GM21529 (cell line): Measurements from ENCODE around the gene GNAQ.

Experiments used
- ATAC-seq: cut with Tn5 transposase; IDR thresholded peaks from one replicate; pipeline ENCODE4 v1.9.1; 2021; ENCODE audit not compliant: unreplicated experiment

Gene GNAQ

DNA sequence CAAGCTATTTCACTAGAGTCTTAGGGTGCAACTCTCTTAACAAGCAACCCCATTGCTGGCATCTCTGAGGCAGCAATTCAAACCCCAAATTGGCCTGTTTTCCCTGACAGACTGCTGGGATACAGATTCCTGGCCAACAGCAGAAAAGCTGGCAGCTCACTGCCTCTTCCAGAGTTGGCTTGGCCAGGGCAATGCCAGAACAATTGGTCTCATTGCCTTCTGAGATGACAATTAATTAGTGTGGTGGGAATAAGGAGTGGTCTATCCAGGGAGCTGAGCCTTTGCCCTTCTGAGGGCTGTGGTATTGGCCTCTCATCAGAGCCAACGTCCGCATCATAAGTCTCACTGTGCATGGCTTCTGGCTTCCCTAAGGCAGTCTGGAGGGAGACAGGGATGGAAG is 183.2 kb downstream of the GNAQ start:
- ATAC-seq: no peak

DNA sequence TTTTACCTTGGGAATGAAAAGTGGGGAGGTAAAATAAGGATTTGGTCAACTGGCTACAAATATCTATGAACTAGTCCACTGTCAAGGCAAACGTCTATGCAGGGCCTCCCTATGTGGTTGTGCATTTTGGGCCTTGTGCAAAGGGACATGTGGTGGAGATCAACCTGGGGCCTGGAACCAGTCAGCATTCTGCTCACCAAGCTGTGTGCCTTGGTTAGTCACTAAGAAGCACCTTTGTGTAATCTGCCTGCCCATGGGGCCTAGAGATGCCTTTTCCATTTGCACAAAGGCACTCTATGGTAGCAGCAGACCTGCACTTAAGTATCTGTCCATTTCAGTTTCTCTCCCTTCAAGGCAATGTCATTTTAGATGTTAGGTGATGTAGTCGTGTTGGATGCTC is 184.0 kb downstream of the GNAQ start:
- no peak for ATAC-seq

DNA sequence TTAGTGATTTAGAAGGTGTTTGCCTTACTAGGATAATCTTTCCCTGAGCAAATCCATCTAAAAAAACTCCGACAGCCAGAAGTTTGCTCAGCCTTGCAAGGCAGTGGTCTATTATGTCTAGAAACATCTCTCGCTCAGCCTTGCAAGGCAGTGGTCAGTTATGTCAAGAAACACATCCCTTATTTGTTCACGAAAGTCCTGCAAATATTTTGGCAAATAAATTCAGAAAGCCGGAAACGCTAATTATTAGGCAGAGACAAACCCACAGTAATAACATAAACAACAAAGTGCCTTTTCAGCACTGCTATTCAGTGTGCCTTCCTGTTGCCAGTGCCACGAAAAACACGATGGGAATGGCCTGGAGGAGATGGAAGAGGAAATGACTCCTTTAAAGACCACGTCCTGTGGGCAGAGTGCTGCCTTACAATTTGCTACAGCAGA is 184.5 kb downstream of the GNAQ start:
- no peak for ATAC-seq

DNA sequence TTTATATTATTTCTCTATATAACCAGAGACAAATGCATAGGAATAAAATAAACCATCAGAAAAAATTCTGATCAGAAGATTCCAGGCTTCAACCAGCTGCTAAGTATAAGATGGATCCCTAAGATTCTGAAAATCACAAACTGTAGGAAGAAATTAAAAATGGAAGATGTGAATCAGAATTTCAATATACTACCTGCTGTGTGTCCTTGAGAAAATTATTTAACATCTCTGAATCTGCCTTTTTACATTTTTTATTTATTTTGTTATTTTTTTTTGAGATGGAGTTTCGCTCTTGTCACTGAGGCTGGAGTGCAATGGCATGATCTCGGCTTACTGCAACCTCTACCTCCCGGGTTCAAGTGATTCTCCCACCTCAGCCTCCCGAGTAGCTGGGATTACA is 187.2 kb downstream of the GNAQ start:
- ATAC-seq: no peak

DNA sequence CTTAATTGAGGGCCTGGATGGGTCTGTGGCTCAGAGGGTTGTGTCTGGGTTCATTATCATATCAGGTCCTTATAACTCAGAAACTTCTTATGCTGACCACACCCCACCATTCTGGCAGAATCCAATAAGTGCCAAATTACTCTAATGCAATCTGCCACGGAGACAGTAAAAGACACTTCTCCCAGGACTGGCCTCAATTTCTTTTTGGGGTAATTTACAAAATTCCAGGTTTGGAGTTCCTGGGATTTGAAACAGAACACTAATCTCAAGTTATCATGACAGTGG is 187.8 kb downstream of the GNAQ start:
- no peak for ATAC-seq

DNA sequence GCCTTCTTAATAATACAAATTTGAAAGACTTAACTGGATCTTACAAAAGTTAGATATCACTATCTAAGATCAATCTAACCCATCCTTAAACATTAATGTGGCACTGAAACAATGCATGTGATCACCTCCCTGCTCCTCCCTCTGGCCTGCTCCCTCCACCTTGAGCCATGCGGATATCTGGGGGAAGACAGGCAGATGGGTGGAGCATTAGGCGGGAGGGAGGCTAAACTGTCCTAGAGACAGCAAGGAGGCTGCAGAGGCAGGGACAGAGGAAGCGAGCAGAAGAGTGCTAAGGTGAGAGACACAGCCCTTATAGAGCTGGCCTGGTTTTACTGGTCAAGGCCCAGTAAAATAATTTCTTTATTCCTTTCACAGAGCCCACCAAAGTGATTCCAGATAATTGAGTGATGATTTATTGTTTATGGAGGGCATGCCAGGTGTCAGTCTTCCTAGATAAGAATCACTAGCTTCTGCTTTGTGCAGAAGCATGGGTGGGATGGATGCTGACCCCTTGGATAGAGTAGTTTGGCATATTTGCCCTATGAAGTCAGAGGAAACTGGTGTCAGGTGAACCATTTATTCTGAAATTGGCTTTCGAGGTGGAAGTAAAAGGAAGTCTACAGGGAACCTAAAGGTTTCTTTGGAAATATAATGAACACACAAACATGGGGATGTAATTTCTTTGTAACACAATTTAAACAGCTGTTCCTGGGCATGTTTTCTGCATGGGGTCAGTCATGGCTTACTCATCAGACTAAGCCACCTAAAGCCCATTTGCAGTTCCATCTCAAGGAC is 188.3 kb downstream of the GNAQ start:
- no peak for ATAC-seq

DNA sequence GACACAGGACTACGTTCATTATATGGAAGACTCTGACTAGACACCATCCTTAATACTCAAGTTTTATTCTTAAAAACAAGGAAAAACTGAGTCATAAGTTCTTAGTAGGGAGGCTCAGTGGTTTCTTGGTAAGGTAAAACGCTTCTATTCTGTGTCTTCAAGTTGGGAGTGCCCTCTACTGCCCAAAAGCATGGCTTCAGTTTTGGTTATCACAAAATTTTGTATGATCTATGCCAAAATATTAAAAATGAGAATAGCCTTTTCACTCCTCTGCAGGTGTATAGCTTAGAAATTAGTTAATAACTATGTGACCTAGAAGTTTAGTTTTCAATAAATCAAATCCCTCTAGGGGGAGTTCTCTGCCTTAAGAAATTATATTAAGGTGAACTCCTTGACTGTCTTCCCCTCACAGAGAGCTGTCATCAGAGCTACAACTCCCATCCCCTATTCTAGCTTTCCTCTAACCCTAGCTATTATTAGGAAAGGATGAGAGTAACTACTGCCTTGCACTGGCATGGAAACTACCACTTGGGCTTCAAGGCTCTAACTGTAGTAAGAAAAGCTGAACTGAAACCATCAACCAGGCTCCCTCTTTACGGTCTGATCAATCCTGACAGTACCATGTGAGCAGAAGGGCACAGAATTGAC is 189.7 kb downstream of the GNAQ start:
- ATAC-seq: peak; percentile 80

DNA sequence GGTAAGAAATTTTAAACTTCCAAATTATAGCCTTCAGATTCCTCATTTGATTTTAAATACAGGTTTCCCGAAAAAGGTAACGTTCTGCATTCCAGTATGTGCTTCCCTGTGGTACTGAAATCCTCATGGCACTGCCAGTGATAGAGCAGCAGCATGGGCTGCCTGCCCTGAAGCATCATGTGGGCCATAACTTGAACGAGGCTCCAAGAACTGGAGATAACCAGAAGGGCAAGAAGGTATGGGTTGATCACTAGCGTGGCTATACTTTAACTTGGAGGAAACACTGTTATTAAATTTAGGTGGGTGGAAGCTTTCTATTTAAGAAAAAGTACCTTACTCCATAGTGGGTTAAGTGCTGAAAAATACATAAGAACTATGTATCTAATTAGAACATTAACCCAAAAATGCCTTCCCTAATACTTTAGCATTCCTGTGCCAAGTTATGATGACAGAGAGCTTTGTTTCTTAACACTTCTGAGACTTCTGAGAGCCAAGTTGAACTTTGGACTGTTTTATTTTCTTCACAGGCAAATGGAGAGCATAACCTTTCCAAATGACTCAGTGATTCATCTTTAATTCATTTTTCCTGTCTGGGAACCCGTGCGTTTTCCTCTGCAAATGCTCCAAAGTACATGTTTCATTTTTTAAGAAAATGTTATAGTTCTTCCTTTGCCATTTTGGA is 192.0 kb downstream of the GNAQ start:
- ATAC-seq: no peak

DNA sequence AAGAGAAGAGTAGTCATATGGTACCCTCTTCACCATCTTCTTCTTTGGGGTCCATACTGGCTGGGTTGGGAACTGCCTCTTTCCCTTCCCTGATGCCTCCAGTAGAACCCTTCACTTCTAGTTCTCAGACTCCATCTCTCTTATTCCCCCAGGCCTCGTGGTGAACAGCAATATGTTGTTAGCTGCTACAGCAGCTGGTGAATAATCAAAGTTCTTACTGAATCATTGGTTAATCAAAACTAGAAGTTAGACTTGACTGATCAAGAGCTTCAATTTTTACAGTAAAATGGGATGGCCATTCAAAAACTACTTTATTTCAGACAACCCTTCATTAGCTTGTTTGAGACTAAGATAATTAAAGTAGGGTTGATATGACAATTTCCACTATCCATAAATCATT is 192.6 kb downstream of the GNAQ start:
- no peak for ATAC-seq

DNA sequence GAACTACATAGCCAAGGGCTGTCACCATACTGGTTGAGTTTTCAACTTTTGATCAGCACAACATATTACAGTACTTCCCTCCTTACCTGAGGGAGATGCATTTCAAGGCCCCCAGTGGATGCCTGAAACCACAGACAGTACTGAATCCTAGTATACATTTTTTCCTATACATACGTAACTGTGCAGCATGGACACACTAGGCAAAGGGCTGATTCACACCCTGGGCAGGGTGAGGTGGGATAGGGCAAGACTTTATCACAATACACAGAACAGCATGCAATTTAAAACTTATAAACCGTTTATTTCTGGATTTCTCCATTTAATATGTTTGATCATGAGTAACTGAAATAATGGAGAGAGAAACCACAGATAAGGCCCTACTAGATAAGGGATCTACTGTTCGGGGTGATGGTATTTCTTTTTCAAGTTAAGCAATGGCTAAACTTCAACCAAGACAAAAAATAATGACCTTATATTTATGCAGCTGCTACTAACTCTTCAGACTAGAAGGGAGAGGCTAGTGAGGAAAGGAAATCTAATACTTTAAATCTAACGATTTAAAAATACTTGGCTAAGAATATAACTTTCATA is 196.6 kb downstream of the GNAQ start:
- ATAC-seq: no peak

DNA sequence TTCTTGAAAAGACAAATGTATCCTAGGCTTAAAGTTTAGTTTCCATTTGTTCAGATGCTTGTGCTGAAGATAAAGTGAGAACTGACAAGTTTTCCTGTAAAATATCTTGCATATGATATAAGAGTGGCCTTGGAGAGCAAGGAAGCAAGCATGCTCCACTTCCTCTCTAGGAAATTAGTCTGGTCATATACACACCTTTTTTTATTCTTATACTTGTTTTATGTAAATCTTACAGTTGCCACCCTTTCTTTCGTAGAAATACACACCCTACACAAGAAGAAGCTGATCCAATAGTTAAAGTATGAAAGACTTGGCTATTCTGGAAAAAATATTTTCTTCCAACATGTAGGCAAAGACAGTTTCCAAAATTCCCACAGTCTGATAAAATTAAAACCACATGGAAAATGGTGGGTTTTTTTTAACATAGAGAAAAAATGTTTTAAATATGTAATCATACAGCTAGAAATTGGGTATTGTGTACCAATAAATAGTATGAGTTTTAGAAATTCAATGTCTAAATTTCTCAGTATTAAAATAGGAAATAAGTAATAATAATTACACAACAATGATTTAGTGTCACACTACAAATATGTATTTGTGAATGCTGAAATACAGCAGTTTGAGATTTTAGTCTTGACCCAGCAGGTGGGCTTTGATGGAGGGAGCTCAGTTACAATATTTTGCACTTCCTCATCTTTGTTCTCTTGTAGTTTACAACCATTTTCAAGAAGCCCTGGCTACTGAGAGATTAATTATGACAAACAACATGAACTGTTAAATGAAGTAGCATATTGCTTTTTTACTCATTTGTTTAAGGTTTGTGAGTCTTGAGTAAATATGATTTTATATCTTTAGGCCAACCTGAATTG is 197.8 kb downstream of the GNAQ start:
- no peak for ATAC-seq

DNA sequence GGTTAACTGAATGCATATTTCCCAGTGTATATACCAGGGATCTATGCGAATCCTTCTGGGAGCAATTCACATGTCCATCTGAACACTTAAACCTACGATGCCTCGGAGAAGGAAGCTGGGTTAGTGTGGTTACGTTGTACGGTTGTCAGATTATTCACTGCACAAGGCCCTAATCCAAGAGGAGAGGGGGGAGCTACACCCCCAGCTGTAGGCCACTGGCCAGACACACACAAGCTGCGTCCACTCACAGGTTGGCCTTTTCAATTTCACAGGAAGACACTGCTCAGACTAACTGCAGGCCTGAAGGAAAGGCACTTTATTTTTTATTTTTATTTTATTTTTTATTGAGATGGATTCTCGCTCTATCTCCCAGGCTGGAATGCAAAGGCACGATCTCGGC is 199.0 kb downstream of the GNAQ start:
- ATAC-seq: no peak

DNA sequence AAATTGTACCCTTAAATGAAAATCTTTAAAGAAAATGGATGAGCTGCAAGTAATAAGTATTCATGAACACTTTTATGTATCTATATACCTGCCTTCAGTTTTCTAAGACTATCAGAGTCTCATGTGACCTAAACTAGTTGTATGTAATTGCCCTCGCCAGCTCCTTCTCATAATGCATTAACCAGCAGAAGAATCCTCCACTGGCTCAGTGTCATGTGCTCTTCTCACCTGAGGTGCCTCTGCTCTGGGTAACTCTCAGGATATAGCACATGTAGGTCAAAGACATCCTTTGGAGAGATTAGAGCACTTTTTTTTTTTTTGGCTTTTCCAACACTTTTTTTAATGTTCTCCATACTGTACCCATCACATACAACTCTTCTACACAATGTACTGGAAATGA is 199.8 kb downstream of the GNAQ start:
- ATAC-seq: no peak

DNA sequence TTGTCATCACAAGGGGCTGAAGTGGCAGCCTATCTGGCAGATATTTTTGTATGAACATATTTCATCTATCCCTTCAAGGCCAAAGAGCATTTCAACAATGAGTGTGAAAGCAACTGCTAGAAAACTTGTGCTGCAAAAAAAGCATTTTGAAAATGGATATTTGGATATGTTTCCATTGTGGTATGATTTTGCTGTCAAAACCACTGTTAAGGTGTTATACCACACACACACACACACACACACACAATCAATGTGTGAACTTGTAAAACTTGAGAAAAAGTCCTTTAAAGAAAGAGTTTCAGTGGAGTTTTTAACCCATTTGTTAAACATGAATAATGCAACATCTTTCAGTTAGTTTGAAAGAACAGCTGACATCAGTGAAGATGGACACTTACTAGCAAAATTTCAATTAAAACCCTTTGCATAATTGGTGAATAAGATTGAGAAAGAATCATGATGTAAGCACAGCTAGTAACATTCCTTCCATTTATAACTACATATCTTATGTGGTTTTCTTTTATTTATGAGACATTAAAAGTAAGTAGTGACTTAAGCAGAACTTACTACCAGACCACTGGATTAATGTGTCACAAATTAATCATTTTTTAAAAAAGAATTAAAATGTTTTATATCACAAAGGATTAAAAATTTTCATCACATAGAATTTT is 200.9 kb downstream of the GNAQ start:
- ATAC-seq: no peak

DNA sequence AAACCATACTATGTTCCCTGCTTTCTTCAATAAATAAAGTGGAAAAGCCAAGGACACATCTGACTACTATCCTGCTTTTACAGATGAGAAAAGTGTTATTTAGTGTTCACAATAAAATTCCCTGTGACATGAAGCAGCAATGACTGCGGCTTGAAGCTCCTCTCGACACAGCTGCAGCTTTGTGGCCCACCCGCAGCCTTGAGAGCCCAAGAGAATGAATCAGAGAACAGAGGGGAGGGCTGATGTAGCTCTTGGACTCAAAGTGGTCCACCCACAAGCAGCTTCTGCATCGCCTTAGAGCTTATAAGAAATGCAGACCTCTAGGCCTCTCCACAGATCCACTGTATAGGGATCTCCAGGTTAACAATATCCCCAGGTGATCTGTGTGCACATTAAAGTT is 202.2 kb downstream of the GNAQ start:
- ATAC-seq: no peak

DNA sequence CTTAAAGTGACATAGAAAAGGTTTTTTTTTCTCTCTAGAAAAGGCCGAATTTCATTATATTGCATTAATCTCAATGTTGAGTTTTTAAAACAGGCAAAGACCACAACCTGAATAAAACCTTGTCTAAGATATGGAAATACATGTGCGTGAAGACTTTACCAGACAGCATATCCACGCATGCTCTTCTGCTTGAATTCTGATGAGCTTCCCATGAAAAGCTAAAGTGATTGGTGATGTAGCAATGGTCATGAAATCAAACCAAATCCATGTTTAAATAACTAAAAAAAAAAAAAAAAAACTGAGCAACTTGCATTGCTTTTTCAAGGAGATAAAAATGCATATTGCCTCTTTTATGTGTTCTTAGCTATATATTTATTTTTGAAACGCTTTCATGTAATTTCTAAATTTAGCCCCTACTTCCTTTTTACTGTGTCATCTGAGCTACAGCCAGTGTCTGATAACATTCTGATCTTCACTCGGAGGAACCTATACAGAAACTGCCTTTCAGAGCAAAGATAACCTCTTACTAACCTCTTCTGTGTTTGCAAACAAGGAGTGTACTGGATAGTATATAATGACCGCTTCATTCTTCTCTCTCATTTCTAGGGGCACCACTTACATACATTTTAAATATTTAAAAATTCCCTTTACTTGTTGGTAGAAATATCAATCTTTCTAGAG is 204.4 kb downstream of the GNAQ start:
- ATAC-seq: peak; percentile 49

DNA sequence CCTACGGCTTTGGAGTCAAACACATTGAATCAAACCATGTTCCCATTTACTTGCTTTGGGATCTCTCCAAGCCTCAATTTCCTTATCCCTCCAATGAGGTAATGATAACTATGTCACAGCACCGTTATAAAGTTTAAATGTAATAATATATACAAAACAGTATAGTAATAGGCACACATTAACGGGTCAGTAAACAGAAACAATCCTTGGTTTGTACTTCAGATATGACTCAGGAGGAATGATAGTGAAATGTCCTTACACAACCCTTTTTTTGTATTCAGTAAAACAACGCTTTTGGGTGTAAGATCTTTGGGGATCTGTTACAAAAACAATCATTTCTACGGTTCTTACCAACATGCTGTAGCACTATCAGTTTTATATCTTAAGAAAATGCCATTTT is 205.0 kb downstream of the GNAQ start:
- ATAC-seq: no peak

DNA sequence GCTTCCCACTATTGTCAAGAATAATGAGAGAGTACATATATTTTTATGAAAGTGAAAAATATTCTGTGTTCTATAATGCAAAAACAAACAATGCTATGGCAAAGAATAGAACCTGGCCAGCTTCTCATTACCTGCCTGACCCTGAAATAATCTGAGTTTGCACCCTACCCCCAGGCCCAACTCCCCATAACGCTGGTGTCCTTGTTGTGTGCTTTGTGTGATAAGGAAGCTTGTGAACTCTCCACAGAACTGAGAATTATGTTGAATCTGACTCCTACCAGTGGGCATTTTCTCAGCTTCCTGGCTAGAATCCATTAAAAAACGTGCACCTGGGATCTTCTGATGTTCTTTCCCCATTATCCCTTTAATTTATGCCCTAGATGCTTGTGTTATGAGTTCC is 205.5 kb downstream of the GNAQ start:
- no peak for ATAC-seq

DNA sequence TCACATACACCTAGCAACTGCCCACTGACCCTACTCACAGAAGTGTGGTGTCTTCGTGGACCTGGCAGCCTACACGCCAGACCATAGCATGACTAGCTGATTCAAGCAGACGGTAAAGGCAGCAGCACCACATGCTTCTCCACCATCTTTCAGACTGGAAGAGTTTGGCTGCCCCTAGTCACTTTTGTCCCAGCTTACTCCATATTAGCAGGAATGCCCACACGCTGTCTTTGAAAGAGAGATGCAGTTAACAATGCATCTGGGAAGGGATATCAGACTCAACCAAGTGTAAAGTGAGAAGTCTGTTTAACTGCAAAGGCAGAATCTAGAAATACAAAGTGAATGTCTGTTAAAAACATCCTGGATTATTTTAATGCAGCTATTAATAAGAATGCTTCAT is 206.2 kb downstream of the GNAQ start:
- no peak for ATAC-seq
